Stimulated activated CD8-positive, alpha-beta memory T cell treated with anti-CD3 and anti-CD28 coated beads, Interleukin-7, amount 100 ng/mL, for 48 hours (primary cell): ENCODE data around the gene SEMA3A.
"Not testable (repeated sequence)": the region's sequence is repeated elsewhere in the genome, so short reads cannot be mapped to it uniquely, and the experiment has no call there.

Source experiments
- DNase-seq, 2 donors: peaks; one replicate each; pipeline ENCODE4 v3.0.0-alpha.2; 2020; ENCODE audit warnings: low read depth in 1 of 2; ENCODE audit errors: extremely low read depth in 1 of 2

SEMA3A gene

DNA sequence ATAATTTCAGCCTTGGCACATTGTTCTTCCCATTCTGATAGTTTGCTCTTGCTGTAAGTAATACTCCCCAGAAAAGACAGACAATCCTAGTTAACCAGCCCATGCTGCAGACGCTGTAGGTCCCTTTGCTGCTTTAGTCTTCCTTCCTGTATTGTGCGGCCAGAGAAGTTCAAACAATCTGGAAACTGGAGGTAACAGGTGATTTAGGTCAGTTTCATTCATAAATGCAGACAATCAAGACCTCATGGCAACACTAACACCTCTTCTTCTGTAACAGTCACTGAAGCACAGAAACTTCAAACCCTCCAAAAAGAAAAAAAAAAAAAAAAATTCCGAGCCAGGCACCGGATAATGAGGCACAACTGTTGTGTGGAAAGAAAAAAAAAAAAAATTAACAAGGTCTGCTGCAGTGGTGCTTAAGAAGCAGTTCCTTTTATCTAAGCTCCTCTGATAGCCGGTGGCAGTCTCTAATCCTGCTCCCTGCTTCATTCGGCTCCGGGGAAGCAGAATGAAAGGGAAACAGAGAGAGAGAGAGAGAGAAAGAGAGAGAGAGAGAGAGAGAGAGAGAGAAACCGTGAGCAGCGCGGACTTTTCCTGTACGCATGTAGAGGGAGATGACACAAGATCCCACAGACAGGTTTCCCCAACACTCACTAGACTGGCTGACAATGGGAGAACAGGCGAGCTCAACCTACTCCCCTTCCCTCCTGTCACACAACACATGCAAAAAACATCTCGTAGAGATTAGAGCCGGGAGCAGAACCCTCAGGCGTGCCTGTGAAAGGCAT lies at the start of gene SEMA3A:
TSS of gene SEMA3A (minus strand) at position 306 of the 788 bp plus-strand sequence. CDS start at position 103, 203 bp downstream.
- DNase-seq = no peak

DNA sequence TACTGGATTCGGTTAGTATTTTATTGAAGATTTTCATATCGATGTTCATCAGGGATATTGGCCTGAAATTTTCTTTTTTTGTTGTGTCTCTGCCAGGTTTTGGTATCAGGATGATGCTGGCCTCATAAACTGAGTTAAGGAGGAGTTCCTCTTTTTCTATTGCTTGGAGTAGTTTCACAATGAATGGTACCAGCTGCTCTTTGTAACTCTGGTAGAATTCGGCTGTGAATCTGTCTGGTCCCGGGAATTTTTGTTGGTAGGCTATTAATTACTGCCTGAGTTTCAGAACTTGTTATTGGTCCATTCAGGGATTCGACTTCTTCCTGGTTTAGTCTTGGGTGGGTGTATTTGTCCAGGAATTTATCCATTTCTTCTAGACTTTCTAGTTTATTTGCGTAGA lies 48.4 kb upstream of the SEMA3A start:
- DNase-seq = not testable (repeated sequence)

DNA sequence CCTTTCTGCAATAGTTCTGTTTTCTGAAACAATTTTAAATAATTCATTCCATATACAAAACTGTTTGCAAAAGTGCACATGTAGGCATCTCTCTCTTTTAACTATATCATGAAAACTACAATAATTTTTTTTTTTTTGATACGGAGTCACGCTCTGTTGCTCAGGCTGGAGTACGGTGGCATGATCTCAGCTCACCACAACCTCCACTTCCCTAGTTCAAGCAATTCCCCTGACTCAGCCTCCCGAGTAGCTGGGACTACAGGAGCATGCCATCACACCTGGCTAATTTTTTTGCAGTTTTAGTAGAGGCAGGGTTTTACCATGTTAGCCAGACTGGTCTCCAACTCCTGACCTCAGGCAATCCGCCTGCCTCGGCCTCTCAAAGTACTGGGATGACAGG lies 44.0 kb upstream of the SEMA3A start:
- no peak for DNase-seq

GRCh38 chr7:84237533-84238173 lies 43.1 kb upstream of the SEMA3A start:
- DNase-seq = no peak

DNA sequence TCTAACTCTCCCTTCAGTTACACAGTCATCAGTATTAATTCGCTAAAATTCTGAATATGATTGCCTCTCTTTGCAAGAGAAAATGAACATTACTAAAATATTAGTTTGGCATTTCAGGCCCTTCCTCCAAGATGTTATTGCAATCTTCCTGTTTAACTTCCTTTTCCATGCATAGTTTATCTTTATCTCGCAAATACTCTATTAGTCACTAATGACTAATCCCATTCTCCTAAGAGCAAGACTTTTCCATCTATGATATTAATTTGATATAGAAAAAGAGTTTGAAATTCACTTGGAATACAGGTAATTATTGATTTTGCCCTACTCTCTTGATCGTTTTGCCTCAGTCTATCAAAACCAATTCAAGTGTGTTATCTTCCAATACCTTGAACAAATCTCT lies 41.8 kb upstream of the SEMA3A start:
- no peak for DNase-seq

DNA sequence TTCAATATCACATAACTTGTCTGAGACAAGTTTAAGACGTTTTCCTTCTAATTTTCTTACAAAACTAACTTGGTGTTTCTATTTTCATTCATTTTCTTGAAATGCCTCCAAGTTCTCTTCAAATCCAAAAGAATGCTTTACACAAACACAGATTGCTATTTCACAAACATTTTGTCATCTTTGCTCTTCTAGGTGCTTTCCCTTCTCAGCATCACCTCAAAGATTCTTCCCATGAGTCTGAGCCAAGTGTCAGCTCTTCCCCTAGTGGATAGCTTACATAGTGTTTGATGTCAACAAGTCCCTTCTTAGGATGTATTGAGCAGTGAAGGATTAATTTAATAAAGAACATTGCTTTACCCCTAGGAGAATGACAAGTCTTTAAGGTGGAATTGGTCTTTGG lies 38.1 kb upstream of the SEMA3A start:
- no peak for DNase-seq

DNA sequence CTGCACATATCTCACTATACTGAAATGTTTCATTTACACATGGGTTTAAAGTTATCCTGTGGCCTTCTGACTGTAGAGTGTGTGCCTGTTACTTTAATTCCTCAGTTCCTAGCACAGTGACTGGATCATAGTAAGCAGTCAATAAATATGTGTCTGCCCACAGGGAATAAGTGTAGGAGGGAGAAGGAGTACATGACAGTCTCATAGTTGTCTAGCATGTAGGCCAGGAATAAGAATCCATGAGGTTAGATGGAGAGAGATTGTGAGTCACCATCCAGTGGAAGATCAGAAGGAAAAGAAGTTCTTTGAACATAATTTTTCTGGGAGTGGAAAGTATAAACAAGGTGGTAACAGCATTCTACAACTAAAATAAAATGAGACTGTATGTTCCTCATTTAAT lies 36.6 kb upstream of the SEMA3A start:
- no peak for DNase-seq

DNA sequence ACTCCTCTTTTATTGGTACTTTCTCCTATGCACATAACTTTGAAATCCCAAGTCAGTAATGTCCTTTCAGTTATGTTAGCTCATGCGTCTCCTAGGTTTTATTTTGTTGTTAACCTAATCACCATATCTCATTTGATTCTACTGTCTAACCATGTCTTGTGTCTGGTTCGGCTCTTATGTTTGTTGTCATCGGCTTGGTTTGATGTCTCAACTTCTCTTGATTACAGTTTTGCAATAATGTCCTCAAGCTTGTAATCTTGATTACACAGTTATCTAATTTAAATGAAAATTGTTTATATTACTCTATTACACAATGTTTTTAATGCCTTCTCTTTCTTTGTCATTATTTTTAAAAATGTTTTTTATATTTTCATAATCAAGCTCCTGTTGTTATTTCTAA lies 35.9 kb upstream of the SEMA3A start:
- DNase-seq = no peak

- DNase-seq = no peak
Measured at GRCh38 chr7:84228526-84228925, 33.9 kb upstream of the SEMA3A start.

DNA sequence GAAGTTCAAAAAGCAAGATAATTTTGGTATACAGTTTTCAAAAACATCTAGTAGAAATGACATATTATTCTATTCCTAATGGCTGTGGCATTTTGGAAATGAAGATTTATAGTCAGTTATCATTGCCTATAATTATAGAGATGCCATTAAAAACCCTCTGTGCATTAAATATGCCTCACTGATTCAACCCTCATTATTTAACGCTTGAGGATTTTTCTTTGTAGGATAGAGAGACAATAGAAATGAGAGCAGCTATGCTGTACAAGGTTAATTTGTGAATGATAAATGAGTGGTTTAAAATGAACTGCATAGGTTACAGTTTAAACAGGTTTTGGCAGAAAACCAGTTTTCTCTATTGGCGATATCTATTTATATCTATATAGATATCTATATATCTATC lies 32.2 kb upstream of the SEMA3A start:
- DNase-seq = no peak

GRCh38 chr7:84224505-84224904 lies 29.9 kb upstream of the SEMA3A start:
- DNase-seq = no peak

DNA sequence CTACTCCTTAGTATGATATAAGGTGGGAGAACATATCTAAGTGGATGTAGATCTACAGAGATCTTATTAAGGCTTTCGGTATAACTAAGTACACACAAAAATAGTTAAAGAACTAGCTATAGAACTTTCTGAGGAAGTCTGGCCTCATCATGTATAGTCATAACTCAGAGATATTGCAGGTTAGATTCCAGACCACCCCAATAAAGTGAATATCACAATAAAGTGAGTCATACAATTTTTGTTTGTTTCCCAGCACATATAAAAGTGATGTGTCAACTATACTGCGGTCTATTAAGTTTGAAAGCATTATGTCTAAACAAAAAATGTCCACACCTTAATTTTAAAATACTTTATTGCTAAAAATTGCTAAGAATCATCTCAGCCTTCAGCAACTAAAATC lies 24.7 kb upstream of the SEMA3A start:
- DNase-seq = no peak

GRCh38 chr7:84218681-84219080 lies 24.1 kb upstream of the SEMA3A start:
- no peak for DNase-seq

GRCh38 chr7:84216472-84216871 lies 21.9 kb upstream of the SEMA3A start:
- DNase-seq = no peak

DNA sequence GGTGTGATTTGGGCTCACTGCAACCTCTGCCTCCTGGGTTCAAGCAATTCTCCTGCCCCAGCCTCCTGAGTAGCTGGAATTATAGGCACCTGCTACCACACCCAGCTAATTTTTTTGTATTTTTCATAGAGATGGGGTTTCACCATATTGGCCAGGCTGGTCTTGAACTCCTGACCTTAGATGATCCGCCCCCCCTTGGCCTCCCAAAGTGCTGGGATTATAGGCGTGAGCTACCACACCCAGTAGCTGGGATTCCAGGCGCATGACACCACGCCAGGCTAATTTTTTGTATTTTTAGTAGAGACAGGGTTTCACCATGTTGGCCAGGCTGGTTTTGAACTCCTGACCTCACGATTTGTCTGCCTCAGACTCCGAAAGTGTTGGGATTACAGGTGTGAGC lies 20.2 kb upstream of the SEMA3A start:
- not testable (repeated sequence) for DNase-seq

DNA sequence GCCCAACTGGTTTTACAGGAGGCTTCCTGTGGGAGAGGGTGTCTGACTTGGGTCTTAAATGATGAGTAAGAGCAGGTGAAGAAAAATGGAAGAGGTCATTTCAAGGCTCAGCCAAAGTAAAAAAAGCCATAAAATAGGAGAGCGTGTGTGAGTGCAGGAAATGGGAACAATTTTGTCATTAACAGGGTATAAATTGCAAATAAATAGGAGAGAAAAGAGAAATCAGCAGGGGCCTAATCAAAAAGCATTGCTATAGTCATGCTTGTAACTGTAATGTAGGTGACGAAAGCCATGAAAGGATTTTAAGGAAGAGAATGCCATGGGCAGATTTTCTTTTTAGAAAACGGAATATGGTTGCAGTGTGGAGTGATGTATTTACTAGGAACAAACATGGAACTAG lies 15.7 kb upstream of the SEMA3A start:
- no peak for DNase-seq

- no peak for DNase-seq
Measured at GRCh38 chr7:84209006-84209405, 14.4 kb upstream of the SEMA3A start.

DNA sequence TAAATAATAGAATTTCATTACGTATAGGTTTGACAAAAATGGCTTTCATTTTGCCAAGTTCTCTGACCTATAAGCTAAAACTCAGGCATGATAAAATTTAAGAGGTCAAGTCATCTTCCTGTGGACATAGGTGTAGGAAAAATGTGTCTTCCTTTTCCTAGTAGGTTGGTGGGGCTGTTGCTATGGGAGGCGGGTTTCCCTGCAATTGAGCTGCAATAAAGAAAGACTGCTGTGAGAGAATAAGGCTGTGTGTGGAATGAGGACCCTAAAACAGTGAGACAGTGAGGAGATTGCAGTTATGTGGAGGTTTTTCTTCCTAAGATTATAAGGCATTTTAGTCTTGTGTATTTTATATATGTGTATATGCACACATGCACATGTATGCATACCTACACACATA lies 13.0 kb upstream of the SEMA3A start:
- DNase-seq = no peak

DNA sequence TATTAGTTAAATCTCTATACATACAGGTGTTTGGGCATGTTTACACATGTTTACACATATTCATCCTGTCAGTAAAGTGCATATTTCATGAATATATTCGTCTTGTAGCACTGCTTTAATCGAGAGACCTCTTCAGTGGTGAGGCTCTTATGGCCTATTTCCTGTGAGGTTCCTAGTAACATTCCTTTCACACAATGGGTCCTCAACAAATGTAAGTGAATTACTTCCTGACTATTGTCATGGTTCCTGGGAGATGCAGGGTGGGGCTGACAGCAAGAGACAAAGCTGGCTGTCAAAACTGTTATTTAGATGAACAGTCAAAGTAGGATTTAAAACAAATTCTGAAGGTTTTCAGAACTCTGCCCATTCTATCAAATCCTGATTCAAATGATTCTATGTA lies 12.4 kb upstream of the SEMA3A start:
- DNase-seq = no peak

- DNase-seq = no peak
Measured at GRCh38 chr7:84204655-84205054, 10.1 kb upstream of the SEMA3A start.

GRCh38 chr7:84202855-84203254 lies 8.3 kb upstream of the SEMA3A start:
- DNase-seq = no peak

DNA sequence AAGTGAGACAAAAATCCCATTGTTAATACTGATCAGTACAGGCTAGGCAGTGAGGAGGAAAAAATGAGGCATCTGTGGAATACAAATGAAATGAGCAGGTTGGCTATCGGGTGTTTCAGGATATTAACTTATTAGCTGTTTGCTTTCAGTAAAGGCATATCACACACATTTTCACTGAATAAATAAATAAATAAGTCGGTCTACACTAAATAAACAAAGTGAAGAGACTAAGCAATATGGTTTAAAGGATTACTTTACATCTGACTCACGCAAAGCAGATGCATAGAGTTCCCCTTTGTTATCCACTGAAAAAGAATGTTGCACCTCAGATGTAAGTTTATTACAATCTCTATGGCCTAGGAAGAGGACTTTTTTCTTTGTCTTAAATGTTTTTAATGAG lies 6.3 kb upstream of the SEMA3A start:
- DNase-seq = no peak

DNA sequence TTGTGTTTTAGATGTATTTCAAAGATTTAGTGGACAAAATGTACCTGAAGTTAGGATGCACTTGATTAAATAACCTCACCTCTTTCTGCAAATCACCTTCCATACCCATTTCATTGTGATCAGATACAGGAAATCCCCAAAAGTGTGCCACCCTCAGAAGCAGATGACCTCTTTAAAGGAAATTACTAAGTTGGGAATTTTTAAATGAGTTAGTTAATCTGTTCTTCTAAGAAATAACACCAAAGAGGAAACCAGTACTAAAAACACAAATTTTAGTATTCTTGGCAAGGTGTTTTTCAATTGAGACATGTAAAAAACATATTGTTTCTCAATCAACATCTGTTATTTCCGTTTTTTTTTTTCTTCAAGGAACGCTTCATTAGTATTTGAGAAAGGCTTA lies 4.6 kb upstream of the SEMA3A start:
- DNase-seq = no peak
